ENCODE results near the gene HAND2. TPM values are rescaled to one million over a fixed set of nuclear protein-coding genes. Genes with fewer than 3 reads are reported as not detected.

HAND2 gene
- total and polyA plus RNA-seq, 2 of the 8 experiments (the other 6 are each of a cell fraction or from before 2014, with no cell fraction given), result 0.05 TPM; not detected in 1

DNA sequence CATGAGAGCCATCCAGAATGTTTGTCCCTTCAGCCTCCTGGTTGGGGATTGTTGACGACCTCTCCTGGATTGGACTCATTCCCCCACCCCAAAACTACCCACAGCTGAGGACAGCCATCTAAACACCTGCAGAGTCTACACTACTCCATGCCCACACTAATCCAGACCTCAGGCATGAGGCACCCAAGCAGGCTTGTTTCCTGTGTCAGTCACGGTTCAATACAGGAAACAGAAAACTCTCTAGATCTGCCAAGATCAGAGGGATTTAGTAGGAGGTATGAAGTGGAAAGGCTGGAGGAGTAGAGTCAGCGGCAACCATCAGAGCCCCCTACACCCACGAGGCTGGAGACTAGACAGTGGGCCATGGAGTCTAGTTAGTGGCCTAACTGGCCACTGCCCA is 37.7 kb downstream of the HAND2 start:
- Histone ChIP-seq H3K79me1 (ENCODE audit: low read depth, low read length) (no peaks in the 10 kb centered on the region), H3K27ac (ENCODE audit: low read depth, low read length) (no peak overlapping the region), H3K4me2 (ENCODE audit: insufficient read depth in 1 of 2, low read depth in 2 of 2, low read length in 2 of 2) (no peak overlapping the region), H2BK12ac (ENCODE audit: low read depth, low read length) (no peak overlapping the region), H3K4ac (replicated peaks; ENCODE audit: insufficient read length, low read depth, low read length) (no peak overlapping the region), H4K20me1 (replicated peaks in 1 of 2; ENCODE audit: control insufficient read depth in 1 of 2, insufficient read depth in 2 of 2, low read length in 2 of 2) (no peaks in the 10 kb centered on the region), H3K9ac (replicated peaks in 1 of 4; ENCODE audit: extremely low read depth in 1 of 4, low read depth in 3 of 4, low read length in 3 of 4) (no peak overlapping the region), H3K18ac (ENCODE audit: extremely low read depth, low read length) (no peak overlapping the region), H3K9me3 (ENCODE audit: insufficient read depth in 2 of 2, low read depth in 1 of 2, low read length in 1 of 2) (no peaks in the 10 kb centered on the region), H3K36me3 (ENCODE audit: control insufficient read depth in 2 of 4, insufficient read depth in 4 of 4, low read length in 3 of 4) (no peaks in the 10 kb centered on the region), H3K14ac (ENCODE audit: insufficient read length) (no peak overlapping the region), H3K56ac (replicated peaks; ENCODE audit: insufficient read length, low read depth, low read length) (no peak overlapping the region), H3K4me3 (ENCODE audit: extremely low read depth in 1 of 4, insufficient read depth in 2 of 4, low read depth in 3 of 4, low read length in 4 of 4) (no peak overlapping the region), H2AK5ac (ENCODE audit: low read depth, low read length) (peak overlapping the region; percentile 29; the same call in 1 of the 2 replicates), H3K4me1 (replicated peaks in 1 of 4; ENCODE audit: control insufficient read depth in 3 of 4, insufficient read depth in 4 of 4, low read length in 3 of 4) (peaks cover 0 to 16% (median 4%) of the 10 kb centered on the region in 4 experiments; a peak in 6 of 7 replicates), H2BK15ac (ENCODE audit: low read length) (no peak overlapping the region), H3K79me2 (ENCODE audit: control insufficient read depth in 1 of 2, insufficient read depth in 2 of 2, low read length in 2 of 2) (no peaks in the 10 kb centered on the region), H2BK120ac (replicated peaks; ENCODE audit: low read depth, low read length) (no peak overlapping the region), H3K23me2 (ENCODE audit: low read depth, low read length) (peaks cover 4% of the 10 kb centered on the region; the same call in 1 of the 2 replicates), H4K8ac (ENCODE audit: extremely low read depth, insufficient read depth, low read length) (no peak overlapping the region), H3K27me3 (replicated peaks in 1 of 4; ENCODE audit: control insufficient read depth in 3 of 4, extremely low read depth in 1 of 4, insufficient read depth in 3 of 4, low read length in 3 of 4) (peaks cover 1 to 27% (median 19%) of the 10 kb centered on the region in 4 experiments), H2BK5ac (ENCODE audit: low read depth, low read length) (no peak overlapping the region), H2BK20ac (ENCODE audit: low read length) (no peak overlapping the region), H4K91ac (replicated peaks; ENCODE audit: insufficient read length, low read length) (no peak overlapping the region), H2AFZ (ENCODE audit: low read length) (no peak overlapping the region), H4K5ac (ENCODE audit: insufficient read length, low read depth, low read length) (no peak overlapping the region), H3K23ac (ENCODE audit: insufficient read length) (no peak overlapping the region)
- CTCF ChIA-PET (ENCODE audit: partially characterized antibody), result interaction anchor here (0.6 to 2.3 kb wide), 5 partner anchors 8 to 200 kb away, joined by 3 to 12 read pairs (median 4); no protein-coding TSS in a partner anchor
- POLR2A ChIA-PET (ENCODE audit: partially characterized antibody), result interaction anchor here (0.6 to 1.0 kb wide), 2 partner anchors 163 to 324 kb away, joined by 3 to 4 read pairs; no protein-coding TSS in a partner anchor
- FAIRE-seq, result no peak
- 94% methylated on average over 4 of the region's 4 CpGs; no CpG with 5 or more reads in 1 of the 2 experiments for WGBS, 2 experiments (ENCODE audit: extremely low coverage in 1 of 2, insufficient coverage in 1 of 2, insufficient read length in 1 of 2, insufficient replicate concordance in 2 of 2, low coverage in 1 of 2, low lambda C conversion rate in 2 of 2, missing lambda C conversion rate in 1 of 2)
- DNase-seq (ENCODE audit: low read depth in 1 of 2, low spot score in 2 of 2), result no peak
- no peak for TF ChIP-seq PHF8 (conservative IDR thresholded peaks at IDR 0.05; ENCODE audit: low read depth, low read length)
- TF ChIP-seq SP1 (IDR thresholded peaks at IDR 0.05; ENCODE audit: low read depth, low read length), result no peak
- no peak for TF ChIP-seq SP2 (IDR thresholded peaks at IDR 0.05; ENCODE audit: low read length)
